Activated gamma-delta T cell (primary cell): ENCODE data around the gene TSGA10.
"Not testable (repeated sequence)": the region's sequence is repeated elsewhere in the genome, so short reads cannot be mapped to it uniquely, and the experiment has no call there.

Source experiments
- DNase-seq: peaks from one replicate; lab custom pipeline; 2025; lab: John Stamatoyannopoulos, UW
- total RNA-seq, 2 donors: gene quantifications; one replicate each; lab custom pipeline; 2026; lab: John Stamatoyannopoulos, UW

TSGA10 gene
- 16.8 to 23.9 reads per million in 2 donors for total RNA-seq

- DNase-seq, result peak; percentile 86
These were observed at the start of gene TSGA10, which contains the start of gene LIPT1 for GRCh38 chr2:99154643-99155536. Gene TSGA10, minus strand, starts transcription at chr2:99154942. Its CDS starts 45,503 bp downstream, at chr2:99109439. Gene LIPT1, plus strand, starts transcription at chr2:99154967. Its CDS starts 6,991 bp downstream, at chr2:99161958.

GRCh38 chr2:99201959-99202678 lies 47.4 kb upstream of the TSGA10 start:
- no peak for DNase-seq

DNA sequence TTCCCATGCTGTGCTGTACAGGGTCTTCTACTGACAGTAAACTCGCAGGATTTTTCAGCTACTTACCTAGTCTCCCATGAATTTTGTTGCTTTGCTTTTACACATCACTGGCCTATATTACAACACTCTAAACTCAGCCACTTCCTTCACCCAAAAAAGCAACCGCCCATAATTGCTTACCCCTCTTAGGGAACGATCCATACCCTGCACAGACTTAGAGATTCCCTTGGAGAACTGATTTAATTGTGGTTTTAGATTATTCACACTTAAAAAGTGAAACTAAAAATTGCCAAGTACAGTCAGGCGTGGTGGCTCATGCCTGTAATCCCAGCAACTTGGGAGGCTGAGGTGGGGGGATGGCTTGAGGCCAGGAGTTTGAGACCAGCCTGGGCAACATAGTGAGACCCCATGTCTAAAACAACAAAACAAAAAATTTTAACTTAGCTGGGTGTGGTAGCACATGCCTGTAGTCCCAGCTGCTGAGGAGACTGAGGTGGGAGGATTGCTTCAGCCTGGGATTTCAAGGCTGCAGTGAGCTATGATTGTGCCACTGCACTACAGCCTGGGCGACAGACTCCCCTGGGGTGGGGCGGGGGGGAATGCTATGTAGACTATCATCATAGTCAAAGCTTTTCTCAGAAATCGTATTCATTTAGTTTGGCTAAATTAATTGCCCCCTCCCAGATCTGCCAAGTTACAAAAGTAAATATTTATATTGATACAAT lies 45.5 kb upstream of the TSGA10 start:
- DNase-seq, result no peak

DNA sequence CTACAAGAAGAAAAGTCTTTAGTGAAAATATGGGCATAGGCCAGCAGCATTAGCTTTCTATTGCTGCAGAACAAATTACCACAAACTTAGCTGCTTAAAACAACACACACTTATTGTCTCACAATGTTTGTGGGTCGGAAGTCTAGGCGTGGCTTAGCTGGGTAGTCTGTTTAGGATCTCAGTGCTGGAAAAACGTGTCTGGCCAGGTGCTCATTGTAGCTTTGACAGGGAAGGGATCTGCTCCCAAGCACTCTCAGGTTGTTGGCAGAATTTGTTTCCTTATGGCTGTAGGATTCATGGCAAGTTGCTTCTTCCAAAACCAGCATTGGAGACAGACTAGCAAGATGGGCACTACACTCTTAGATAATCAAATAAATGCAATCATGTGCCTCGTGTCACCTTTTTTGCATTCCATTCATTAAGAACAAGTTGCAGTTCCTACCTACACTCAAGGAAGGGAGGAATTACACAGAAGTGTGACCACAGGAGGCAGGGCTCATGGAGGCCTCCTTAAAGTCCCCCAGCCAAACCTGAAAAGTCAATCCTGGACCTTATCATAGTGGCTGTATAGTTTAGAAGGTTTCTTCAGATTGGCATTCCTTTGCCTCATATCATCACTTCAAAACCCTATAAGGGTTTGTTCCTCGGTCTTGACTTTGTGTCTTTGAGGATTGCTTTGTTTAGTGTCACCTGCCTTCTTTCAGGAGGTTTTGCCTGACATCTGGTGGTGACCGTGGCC lies 43.5 kb upstream of the TSGA10 start:
- DNase-seq, result no peak

- not testable (repeated sequence) for DNase-seq
These were observed 37.6 kb upstream of the TSGA10 start for GRCh38 chr2:99192364-99192763.

DNA sequence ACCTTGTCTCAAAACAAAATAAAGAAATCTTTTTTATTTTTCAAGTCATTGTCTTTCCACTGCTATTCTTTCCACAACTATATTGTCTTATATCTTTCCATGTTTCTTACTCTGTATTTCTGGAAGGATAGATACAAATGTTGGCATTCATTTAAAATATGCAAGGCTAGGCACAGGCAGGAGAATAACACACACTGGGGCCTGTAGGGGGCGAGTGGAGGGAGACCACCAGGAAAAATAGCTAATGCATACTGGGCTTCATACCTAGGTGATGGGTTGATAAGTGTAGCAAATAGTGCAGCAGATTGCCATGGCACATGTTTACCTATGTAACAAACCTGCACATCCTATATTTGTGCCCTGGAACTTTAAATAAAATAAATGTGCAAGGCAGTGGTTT lies 35.8 kb upstream of the TSGA10 start:
- DNase-seq, result no peak

- no peak for DNase-seq
These were observed 33.6 kb upstream of the TSGA10 start for GRCh38 chr2:99188357-99188756.

- DNase-seq, result no peak
These were observed 32.3 kb upstream of the TSGA10 start for GRCh38 chr2:99187011-99187410.

- DNase-seq, result no peak
These were observed 30.1 kb upstream of the TSGA10 start for GRCh38 chr2:99184811-99185210.

DNA sequence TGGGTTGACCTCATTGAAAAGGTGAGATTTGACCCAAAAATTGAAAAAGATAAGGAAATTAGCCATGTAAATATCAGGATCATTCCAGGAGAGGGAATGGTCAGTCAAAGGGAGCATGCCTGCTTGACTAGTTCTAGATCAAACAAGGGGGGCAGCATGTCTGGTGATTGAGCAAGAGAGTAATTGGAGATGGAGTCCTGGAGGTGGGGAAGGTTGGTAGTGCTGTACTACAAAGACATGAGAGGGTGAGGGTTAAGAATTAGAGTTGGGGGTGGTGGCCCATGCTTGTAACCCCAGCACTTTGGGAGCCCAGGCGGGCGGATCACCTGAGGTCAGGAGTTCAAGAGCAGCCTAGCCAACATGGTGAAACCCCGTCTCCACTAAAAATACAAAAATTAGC lies 28.3 kb upstream of the TSGA10 start:
- DNase-seq, result no peak

GRCh38 chr2:99181624-99182000 lies 26.9 kb upstream of the TSGA10 start:
- DNase-seq, result no peak

DNA sequence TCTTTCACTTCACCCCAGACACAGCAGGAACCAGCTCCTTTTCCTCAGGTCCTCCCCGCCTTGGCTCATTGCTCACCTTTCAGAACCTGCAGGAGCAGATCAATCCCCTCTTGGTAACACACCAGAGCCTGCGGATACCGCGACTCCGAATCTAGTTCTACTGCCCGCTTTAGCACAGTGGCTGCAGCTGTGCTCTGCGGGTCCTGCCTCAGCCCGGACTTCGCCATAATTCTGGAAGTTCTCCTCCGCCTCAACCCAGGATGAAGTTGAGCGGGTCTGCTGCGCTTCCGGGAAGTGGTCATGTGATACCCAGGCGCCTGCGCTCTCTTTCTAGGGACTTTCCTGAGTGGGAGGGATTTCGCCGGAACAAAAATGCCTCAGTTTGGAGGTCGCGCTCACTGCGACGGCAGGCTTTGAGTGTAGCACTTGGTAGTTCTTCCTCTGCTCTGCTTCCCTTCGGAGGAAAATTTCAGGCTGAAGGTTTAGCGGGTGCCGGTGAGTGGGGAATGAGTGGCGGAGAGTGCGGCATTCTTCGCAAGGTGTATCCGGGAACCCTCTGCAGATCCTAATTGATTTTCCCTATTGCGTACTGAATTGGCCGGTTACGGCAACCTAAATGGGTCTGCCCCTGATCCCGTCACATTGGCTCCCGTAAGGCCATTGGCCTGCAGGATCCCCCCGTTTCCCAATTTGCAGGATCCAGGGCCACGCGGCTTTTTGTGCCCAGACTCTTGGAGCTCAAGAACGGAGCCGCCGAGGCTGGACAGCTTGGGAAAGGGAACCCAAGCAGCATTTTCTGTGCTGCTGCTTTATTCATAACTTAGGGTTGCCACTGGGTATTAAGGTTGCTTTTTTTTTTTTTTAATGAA lies 26.2 kb upstream of the TSGA10 start, which contains the start of the genes MITD1 and MRPL30:
Gene MITD1 (minus strand): TSS at position 304 of the 869 bp plus-strand sequence. CDS start 77 bp downstream, at position 227.
Gene MRPL30 (plus strand): TSS at position 430 of the 869 bp plus-strand sequence. CDS start 5,020 bp downstream, outside the sequence.
- DNase-seq, result peak; percentile 49

DNA sequence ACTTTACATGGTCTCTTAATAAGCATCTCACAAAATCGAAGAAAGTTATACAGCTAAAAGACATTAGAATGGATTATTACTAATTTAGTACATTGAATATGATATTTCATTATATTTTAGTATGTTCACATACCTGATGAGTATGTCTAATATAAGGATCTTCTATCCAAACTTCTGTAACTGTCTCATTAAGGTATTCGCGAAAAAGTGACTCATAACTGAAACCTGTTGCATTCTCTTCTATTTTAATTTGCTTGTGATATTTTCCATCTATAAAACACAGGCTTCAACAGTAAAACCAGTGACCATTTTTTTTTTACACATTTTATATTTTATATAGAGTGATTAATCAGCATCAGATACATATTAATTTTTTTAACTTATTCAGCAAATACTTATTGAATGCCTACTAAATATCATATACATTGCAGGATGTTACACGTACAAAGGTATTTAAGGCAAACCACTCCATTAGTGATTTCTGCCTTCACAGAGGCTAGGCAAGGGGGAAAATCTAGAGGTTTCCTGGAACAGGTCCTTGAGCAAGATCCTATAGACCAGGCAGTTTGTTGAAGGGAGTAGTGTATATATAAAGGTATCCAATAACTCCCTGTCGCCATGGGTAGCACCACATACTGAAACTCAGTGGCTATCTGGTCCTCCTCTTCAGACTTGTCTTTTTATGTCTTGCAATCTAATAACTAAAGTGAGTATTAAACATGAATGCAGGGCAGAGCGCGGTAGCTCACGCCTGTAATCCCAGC lies 16.8 kb upstream of the TSGA10 start:
- no peak for DNase-seq

- no peak for DNase-seq
These were observed 14.8 kb upstream of the TSGA10 start for GRCh38 chr2:99169534-99169933.

DNA sequence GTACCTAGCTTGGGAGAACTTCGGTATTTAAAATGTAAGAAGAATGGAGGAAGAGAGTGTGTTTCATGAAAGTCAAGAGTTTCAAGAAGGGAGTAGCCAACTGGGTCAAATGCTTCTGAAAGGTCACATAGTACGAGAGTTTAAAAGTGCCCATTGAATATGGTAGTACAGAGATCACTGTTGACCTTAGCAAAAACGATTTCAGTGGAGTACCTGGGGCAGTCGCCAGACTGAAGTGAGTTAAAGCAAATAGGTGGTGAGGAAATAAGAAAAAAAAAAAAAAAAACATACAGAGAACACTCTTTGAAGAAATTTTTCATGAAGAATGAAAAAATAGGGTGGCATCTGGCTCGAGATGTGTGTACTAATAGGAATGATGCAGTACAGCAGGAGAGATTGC lies 11.5 kb upstream of the TSGA10 start:
- DNase-seq, result no peak

- no peak for DNase-seq
These were observed 4.9 kb upstream of the TSGA10 start for GRCh38 chr2:99159594-99159993.

- no peak for DNase-seq
These were observed 3.9 kb upstream of the TSGA10 start for GRCh38 chr2:99158599-99158998.

DNA sequence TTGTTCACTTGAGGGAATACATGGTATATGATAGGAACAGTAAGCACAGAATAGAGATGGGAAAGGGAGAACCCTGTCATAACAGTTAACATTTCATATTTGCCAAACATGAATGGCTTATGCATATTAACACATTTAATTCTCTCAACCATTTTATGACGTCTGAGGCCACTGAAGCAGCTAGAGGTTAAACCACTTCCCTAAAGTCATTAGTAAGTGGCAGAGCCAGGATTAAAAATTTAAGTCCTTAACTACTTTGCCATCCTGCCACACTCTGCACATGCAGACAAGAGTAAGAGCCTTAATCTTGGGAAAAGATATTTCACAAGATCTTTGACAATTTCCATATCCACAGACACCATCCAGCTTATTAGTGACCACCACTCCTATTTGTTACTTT lies 2.1 kb upstream of the TSGA10 start:
- DNase-seq, result no peak

- DNase-seq, result no peak
These were observed 679 bp downstream of the TSGA10 start for GRCh38 chr2:99153921-99154604.
